Large intestine (tissue), 3 donors: Measurements from ENCODE around the gene MARCHF7. TPM values are rescaled to one million over a fixed set of nuclear protein-coding genes. Genes with fewer than 3 reads are reported as not detected.
"Not testable (repeated sequence)": the region's sequence is repeated elsewhere in the genome, so short reads cannot be mapped to it uniquely, and the experiment has no call there.

Source experiments
- DNase-seq, 2 donors: peaks; one replicate each; pipeline versions ENCODE4 v3.0.0 to v3.0.0-alpha.2; 2013
- H3K27ac ChIP-seq: one replicate; pipeline ENCODE4 v1.5.1; 2013; ENCODE audit warnings: low read length
- H3K27me3 ChIP-seq: 2 replicates; pipeline ENCODE4 v1.6.1; 2013; ENCODE audit warnings: low read length; ENCODE audit not compliant: control insufficient read depth, insufficient read depth
- H3K36me3 ChIP-seq: 2 replicates; pipeline ENCODE4 v1.6.1; 2013; ENCODE audit warnings: low read length; ENCODE audit not compliant: control insufficient read depth, insufficient read depth
- H3K4me1 ChIP-seq: one replicate; pipeline ENCODE4 v1.6.1; 2013; ENCODE audit warnings: low read length; ENCODE audit not compliant: control insufficient read depth, insufficient read depth
- H3K4me3 ChIP-seq: one replicate; pipeline ENCODE4 v1.5.1; 2013; ENCODE audit warnings: low read length
- H3K9me3 ChIP-seq: one replicate; pipeline ENCODE4 v1.6.1; 2013; ENCODE audit warnings: mild to moderate bottlenecking, low read depth, low read length, moderate library complexity; ENCODE audit not compliant: control insufficient read depth
- WGBS: methylation state at CpG from one replicate; pipeline ENCODE4 v1.1.5; 2013; ENCODE audit warnings: low lambda C conversion rate; ENCODE audit not compliant: insufficient coverage; 5-methylcytosine and 5-hydroxymethylcytosine counted together
- polyA plus RNA-seq: library from polyadenylated mRNA; unstranded; fragments of 120-200 nt; gene quantifications from one replicate; pipeline ENCODE4 v1.2.1, GENCODE V29; 2013

Gene MARCHF7
- polyA plus RNA-seq, 1 donor = 79.0 TPM

DNA sequence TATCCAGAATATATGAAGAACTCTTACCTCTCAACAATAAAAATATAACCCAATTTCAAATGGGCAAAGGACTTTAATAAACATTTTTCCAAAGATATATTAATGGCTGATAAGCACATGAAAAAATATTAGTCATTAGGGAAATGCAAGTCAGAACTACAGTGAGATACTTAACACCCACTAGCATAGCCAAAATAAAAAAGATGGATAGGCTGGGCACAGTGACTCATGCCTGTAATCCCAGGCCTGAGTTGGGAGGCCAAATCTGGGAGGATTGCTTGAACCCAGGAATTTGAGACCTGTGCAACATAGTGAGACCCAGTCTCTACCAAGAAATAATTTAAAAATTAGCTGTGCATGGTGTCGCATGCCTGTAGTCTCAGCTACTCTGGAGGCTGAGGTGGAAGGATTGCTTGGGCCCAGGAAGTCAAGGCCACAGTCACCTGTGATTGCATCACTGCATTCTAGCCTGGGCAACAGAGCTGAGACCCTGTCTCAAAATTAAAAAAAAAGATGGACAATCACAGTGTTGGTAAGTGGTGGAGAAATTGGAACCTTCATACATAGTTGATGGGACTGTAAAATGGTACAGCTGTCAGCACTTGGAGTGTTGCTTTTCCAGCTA, 25.1 kb downstream of the MARCHF7 start:
- no CpG with 5 or more reads among the region's 1 CpG for WGBS
- no peak overlapping the region for H3K27ac ChIP-seq
- no peaks in the 10 kb centered on the region for H3K27me3 ChIP-seq
- no peaks in the 10 kb centered on the region for H3K4me1 ChIP-seq
- no peak for DNase-seq
- peaks cover 42% of the 10 kb centered on the region for H3K36me3 ChIP-seq
- H3K4me3 ChIP-seq = no peak overlapping the region
- no peaks in the 10 kb centered on the region for H3K9me3 ChIP-seq

DNA sequence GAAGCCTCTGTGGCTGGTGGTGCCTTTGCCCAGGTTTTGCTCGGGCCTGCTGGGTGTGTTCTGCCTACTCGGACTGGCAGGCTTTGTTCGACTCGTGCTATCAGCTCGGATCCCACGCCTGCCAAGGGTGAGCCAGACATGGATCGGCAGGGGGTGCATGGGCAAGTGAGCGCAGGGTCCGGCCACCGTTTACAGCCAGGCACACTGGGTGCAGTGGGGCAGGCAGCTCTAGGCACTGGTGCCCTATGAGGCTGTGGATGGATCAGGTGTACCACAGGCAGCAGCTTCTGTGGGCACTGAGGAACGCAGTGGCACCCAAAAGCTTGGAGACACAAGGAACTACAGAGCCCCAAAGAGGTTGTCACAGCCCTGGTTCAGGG, 25.6 kb downstream of the MARCHF7 start:
- DNase-seq = no peak
- H3K36me3 ChIP-seq = peaks cover 44% of the 10 kb centered on the region
- H3K9me3 ChIP-seq = no peaks in the 10 kb centered on the region

DNA sequence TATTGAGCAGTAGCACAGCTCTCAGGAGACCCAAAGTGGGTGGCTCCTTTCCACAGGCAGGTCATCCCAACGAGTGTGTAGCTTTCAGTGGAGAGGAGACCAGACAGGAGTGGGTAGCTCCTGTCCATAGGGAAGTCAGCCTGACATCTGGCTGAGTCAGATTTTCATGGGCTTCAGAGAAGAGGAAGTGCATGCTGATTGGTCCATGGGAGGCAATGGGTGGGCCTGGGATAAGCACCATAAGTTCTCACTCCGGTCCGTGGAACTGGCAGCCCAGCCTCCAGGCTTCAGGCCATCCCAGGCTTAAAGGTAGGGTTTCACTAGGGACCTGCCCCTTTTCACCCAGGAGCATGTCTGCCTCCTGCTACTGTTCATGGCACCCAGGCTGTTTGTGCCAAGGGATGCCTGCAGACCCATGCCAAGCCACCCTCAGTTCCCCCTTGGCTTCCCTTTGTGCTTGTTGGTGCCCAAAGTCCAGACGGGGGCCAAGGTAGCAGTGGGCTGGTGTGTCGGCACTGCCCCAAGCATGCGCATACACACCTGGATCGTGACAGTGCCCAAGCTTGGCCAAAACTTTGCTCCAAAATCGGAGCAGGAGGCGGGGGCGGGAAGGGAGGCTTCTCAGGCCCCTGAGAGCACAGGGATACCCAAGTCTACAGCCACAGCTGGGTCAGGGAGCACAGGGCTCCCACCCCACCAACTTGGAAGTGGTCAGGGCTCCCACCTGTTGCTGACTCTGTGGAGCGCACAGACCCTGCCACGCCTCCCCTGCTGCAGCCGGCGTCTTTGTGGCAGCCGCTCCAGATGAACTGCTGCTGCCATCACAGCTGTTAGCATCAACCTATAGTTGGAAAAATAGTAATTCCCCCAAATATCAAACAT, 26.4 kb downstream of the MARCHF7 start:
- Histone ChIP-seq H3K9me3 (no peaks in the 10 kb centered on the region), H3K36me3 (peaks cover 44% of the 10 kb centered on the region), H3K27me3 (no peaks in the 10 kb centered on the region), H3K4me3 (no peak overlapping the region), H3K4me1 (no peaks in the 10 kb centered on the region), H3K27ac (no peak overlapping the region)
- no peak for DNase-seq
- WGBS = no CpG with 5 or more reads among the region's 15 CpGs

More for the DNA sequence above, 25.6 kb downstream of the MARCHF7 start:
- no peak overlapping the region for H3K27ac ChIP-seq
- no CpG with 5 or more reads among the region's 11 CpGs for WGBS
- H3K27me3 ChIP-seq = no peaks in the 10 kb centered on the region
- no peaks in the 10 kb centered on the region for H3K4me1 ChIP-seq
- H3K4me3 ChIP-seq = no peak overlapping the region

DNA sequence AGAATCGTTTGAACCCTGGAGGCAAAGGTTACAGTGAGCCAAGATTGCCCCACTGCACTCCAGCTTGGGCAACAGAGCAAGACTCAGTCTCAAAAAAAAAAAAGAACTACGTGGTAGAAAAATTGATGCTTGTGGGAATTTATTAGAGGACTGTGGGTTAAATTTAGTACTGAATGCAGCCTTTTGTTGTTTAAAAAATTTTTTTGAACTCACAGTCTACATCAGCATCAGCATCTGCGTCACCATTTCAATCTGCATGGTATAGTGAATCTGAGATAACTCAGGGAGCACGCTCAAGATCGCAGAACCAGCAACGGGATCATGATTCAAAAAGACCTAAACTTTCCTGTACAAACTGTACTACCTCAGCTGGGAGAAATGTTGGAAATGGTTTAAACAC, 30.5 kb downstream of the MARCHF7 start:
- Histone ChIP-seq H3K27ac (no peak overlapping the region), H3K9me3 (no peaks in the 10 kb centered on the region), H3K4me3 (no peak overlapping the region), H3K27me3 (no peaks in the 10 kb centered on the region), H3K36me3 (peaks cover 39% of the 10 kb centered on the region), H3K4me1 (no peaks in the 10 kb centered on the region)
- no peak for DNase-seq
- WGBS = no CpG with 5 or more reads among the region's 6 CpGs

DNA sequence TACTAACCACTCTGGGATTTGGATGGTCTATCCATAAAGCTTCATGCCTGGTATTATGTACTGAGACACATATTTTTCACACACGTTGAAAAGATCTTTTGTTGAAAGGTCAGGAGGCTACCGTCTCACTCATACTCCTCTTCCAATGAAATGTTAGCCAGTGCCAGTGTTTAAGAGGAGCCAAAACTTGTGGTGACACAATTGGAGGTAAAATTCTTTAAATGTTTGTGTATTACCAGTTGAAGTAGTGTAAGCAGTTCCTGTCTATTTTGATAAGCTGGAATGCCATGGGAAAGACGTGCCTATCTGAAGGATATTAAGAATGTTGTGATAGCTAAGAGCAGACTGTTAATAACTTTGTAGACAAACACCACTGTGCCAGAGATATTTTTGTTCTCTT, 32.1 kb downstream of the MARCHF7 start:
- WGBS = no CpG with 5 or more reads among the region's 3 CpGs
- Histone ChIP-seq H3K27ac (no peak overlapping the region), H3K27me3 (no peaks in the 10 kb centered on the region), H3K4me1 (no peaks in the 10 kb centered on the region), H3K9me3 (no peaks in the 10 kb centered on the region), H3K36me3 (peaks cover 39% of the 10 kb centered on the region), H3K4me3 (no peak overlapping the region)
- DNase-seq = no peak

DNA sequence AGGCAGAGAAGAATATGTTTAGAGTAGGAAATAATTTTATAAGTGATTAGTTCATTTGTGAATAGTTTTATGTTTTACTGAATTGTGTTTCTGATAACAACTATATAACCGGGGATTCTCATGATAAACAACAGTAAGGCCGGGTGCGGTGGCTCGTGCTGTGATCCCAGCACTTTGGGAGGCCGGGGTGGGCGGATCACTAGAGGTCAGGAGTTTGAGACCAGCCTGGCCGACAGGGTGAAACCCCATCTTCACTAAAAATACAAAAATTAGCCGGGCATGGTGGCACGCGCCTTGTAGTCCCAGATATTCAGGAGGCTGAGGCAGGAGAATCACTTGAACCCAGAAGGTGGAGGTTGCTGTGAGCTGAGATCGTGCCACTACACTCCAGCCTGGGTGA, 32.9 kb downstream of the MARCHF7 start:
- H3K36me3 ChIP-seq = peaks cover 45% of the 10 kb centered on the region
- H3K27me3 ChIP-seq, H3K9me3 ChIP-seq, DNase-seq, H3K27ac ChIP-seq, H3K4me3 ChIP-seq, H3K4me1 ChIP-seq: not testable (repeated sequence)
- 100% methylated on average over 2 of the region's 11 CpGs for WGBS

DNA sequence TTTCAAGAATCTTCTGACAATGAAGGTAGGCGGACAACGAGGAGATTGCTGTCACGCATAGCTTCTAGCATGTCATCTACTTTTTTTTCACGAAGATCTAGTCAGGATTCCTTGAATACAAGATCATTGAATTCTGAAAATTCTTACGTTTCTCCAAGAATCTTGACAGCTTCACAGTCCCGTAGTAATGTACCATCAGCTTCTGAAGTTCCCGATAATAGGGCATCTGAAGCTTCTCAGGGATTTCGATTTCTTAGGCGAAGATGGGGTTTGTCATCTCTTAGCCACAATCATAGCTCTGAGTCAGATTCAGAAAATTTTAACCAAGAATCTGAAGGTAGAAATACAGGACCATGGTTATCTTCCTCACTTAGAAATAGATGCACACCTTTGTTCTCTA, 35.8 kb downstream of the MARCHF7 start:
- WGBS = 96% methylated on average over 4 of the region's 9 CpGs
- Histone ChIP-seq H3K4me1 (no peaks in the 10 kb centered on the region), H3K4me3 (no peak overlapping the region), H3K36me3 (peaks cover 53% of the 10 kb centered on the region), H3K9me3 (no peaks in the 10 kb centered on the region), H3K27me3 (no peaks in the 10 kb centered on the region), H3K27ac (no peak overlapping the region)
- DNase-seq = no peak

DNA sequence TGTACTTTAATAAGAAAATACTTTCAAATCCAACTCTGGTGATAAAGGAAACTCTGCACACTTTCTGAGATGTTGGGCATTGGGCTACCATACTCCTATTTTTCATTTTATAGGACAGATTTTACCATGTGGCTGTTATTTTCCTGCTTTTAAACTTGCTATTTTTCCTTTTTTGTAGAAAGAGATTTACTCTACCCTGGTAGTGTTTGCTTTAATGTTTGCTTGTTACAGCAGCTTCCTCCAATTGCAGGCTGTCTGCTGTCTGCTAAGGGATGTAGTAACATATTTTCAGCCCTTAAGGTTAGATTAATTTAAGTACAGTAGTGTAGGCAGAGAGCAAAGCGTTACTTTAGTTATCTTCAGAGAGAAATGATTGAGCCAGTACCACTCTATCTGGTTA, 38.6 kb downstream of the MARCHF7 start:
- no peaks in the 10 kb centered on the region for H3K27me3 ChIP-seq
- DNase-seq = no peak
- H3K36me3 ChIP-seq = peaks cover 57% of the 10 kb centered on the region
- H3K4me1 ChIP-seq = no peaks in the 10 kb centered on the region
- H3K4me3 ChIP-seq = no peak overlapping the region
- WGBS = 100% methylated on average over 1 of the region's 1 CpG
- no peaks in the 10 kb centered on the region for H3K9me3 ChIP-seq
- H3K27ac ChIP-seq = no peak overlapping the region

DNA sequence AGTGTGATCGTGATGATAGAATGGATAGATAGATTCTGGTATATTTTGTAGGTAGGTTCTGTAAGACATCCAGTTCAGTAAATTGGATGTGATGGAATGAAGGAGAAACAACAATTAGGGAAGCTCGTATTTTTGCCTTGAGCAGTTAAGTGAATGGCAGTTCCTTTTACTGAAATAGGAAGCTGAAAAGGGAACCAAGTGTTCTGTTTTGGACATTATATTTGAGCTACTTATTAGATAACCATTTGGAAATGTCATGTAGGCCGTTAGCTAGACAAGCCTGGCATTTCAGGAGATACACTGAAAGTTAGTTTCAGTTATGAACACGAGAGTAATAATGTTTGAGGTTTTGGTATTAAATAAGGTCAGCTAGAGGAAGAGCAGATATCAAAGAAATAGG, 41.5 kb downstream of the MARCHF7 start:
- Histone ChIP-seq H3K36me3 (peaks cover 55% of the 10 kb centered on the region), H3K27me3 (no peaks in the 10 kb centered on the region), H3K4me1 (no peaks in the 10 kb centered on the region), H3K9me3 (no peaks in the 10 kb centered on the region), H3K27ac (no peak overlapping the region), H3K4me3 (no peak overlapping the region)
- 88% methylated on average over 2 of the region's 4 CpGs for WGBS
- no peak for DNase-seq

DNA sequence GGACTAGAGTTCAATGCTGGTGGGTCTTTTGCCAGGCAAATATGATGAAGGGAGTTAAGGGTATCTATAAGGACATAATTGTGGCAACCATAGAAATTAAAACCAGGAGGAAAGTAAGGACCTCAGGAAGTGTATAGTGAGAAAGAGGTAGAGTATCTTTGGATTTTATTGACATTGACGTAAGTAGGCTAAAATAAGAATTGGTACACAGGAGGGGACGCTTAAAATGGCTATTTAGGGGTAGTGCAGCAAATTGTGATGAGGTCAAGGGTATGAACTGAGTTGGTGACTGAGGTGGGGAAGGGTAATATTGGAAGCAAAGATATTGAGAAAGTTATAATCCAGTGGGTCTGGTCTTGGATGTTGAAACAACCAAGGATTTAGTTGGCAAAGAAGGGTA, 42.7 kb downstream of the MARCHF7 start:
- Histone ChIP-seq H3K27ac (no peak overlapping the region), H3K27me3 (no peaks in the 10 kb centered on the region), H3K36me3 (peaks cover 54% of the 10 kb centered on the region), H3K4me3 (no peak overlapping the region), H3K4me1 (no peaks in the 10 kb centered on the region), H3K9me3 (no peaks in the 10 kb centered on the region)
- WGBS = no CpG with 5 or more reads among the region's 2 CpGs
- no peak for DNase-seq

DNA sequence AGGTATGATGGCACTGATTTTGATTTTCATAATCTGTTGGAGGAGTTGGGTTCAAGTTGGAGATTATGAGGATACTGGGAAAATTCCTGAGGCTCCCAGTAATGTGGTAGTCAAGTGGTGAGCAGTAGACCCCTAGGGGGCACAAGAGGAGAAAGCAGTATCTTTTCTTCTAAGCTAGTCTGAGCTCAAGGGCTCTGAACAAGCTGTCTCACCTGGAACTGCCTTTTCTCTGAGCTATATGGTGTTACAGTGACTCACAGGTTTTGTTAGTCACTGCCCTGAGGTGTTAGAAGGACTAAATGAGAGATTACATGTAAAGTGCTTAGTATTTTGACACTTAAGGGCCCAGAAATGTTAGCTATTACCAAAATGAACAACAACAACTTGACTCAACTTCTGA, 43.5 kb downstream of the MARCHF7 start:
- Histone ChIP-seq H3K4me1 (no peaks in the 10 kb centered on the region), H3K36me3 (peaks cover 57% of the 10 kb centered on the region), H3K9me3 (no peaks in the 10 kb centered on the region), H3K27ac (no peak overlapping the region), H3K27me3 (no peaks in the 10 kb centered on the region), H3K4me3 (no peak overlapping the region)
- DNase-seq = no peak
